GDM1 (cell line): ENCODE measurements around the gene HEPACAM.

Source experiments
- DNase-seq: peaks from one replicate; lab custom pipeline; 2025; lab: John Stamatoyannopoulos, UW

HEPACAM gene

DNA sequence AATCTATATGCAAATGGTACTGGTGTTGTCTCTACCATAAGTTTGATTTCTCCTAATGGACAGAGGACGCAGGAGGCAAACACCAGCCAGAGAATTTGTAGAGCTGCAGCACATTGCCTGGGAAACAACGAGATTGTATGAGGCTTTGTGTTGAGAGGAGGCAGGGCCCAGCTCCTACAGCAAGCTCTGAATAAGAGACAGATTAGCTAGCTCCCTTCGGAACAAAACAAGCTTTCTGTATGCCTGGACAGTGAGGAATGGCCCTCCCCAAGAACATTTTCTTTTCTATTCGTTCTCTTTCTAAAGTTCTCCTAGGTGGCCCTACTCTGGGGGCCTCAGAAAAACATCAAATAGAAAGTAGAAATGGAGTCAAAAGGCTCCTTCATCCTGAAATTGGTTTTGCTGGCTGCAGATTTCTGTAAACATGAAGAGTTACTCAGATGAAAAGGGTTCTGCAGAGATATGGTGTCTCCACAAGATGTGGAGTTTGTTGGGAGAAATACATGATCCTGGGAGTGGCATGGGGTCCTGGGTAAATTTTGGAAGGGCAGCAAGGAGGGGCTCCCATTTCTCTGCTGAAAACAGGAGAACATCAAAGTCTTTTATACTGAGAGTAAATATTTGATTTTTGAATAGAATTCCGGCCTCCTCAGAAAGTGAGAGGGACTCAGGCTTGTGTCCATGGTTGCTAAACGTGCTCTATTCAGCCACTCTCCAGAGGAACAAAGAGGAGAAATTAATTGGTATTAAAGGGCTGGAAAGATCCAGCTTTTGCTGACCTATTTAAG is 6.8 kb upstream of the HEPACAM start:
- no peak for DNase-seq

DNA sequence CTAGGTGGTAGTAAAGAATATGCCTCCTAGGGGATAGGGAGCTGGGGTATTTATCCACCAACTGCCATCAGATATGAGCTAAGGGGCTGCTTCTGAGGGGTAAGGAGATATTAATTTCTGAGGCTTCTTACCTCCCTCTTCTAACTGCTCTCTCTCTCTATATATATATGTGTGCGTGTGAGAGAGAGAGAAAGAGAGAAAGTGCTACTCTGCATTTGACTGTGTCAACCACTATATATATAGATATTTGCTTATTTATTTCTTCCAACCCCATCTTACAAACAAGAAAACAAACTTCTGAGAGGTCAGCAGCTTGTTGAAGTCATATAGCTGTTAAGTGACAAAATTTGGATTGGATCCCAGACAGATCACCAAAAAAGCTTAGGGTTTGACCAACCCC is 5.9 kb upstream of the HEPACAM start:
- no peak for DNase-seq

- DNase-seq, result no peak
Measured at GRCh38 chr11:124938970-124939369, 3.1 kb upstream of the HEPACAM start.

DNA sequence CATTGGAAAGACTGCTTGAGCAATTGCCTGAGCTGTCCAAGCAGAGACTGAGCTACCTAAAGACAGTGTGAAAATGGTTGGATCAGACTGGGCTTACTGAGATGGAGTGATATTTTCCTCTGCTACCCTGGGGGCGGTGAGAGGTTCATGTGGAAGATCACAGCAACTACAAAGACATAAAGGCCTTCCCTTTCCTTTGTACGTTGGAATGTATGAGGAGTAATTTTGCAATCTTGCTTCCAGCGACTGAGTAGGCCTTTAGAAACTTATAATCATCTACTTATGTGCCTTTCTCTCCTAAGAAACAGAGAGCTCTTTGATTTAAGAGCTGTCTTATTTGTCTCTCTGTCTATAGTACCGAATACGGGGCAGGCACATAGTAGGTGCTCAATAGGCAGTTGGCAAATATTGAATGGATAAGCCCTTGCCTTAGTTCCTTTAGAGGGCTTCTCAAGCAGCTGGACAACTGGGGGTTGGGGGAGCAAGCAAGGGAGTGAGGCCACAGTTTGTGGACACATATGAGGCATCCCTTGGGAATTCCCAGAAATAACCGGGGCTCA is 2.4 kb upstream of the HEPACAM start:
- no peak for DNase-seq

DNA sequence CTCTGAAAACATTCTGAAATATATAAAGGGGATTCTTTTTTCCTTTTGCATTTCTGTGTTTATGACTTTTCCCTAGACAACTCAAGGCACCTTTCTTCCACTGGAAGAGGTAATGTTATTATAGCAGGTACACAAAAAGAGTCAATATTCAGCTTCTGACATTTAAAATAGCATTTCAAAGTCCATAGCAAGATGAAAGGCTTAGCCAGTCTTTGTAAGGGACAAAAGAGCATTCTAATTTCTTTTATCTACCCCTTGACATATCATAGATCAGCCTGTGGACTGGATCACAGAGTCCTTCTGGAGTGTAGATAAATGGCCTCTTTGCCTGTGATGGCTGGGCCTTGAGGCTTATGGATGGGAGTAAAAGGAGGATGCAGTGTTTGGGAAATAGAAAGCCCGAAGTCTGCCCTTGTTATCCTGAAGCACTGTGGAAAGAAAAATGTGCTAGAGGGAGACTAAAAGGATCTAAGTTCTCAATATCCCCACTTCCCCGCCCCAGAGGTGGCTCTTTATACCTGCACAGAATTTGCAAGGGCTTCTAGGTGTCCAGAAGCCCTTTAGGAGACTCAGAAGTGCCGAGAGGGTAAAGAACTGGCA is 1.6 kb upstream of the HEPACAM start:
- DNase-seq, result no peak

DNA sequence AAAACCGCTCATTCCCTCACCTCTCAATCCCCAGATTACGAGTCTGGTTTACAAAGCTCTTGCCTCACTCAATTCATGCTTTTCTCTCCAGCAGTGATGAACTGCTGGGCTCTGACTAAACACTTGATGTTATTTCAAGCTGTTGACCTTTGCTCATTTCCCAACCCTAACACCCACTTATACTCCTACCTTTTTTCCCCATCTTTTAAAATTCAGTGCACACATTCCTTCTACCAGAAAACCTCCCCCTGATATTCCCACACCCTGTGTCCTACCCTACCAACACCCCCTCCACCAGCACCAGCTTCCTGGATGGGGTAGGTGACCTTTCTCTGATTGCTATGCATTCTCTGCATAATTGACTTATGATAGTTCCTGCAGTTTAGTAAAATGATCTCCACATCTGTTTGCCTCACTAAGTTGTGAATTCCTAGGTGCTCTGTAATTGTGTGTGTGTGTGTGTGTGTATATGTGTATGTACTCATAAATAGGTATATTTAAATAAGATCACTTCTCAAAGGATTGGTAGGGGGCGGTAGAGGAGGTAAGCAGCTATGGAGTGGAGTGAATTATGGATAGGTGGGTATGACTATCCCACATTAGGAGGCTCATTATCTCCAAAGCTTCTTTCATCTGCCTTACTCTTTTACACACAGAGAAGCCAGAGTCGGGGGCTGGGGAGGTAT is 842 bp downstream of the HEPACAM start:
- no peak for DNase-seq

GRCh38 chr11:124930799-124931198 is 5.0 kb downstream of the HEPACAM start:
- no peak for DNase-seq

- DNase-seq, result no peak
Measured at GRCh38 chr11:124928942-124929665, 6.7 kb downstream of the HEPACAM start.

DNA sequence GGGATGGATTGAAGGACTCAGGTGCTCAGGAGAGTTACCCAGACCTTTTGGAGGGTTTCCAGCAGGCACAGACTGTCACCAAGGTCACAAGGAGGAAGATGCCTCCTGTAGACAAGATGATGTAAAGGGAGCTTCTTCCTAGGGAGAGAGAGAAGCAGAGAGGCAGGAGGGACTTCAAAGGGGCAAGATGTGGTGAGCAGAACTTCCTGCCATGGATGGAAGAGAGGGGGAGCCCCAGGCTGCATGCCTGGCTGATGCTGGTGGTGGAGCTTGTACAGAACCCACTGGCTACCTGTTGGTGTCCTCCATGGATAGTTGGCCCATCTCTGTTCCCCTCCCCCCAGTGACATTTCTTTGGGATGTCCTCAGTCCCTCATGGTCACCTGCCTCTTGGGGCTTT is 12.6 kb downstream of the HEPACAM start:
- DNase-seq, result no peak

- DNase-seq, result no peak
Measured at GRCh38 chr11:124922831-124923230, 13.0 kb downstream of the HEPACAM start.

GRCh38 chr11:124920870-124921609 is 14.8 kb downstream of the HEPACAM start:
- no peak for DNase-seq

- DNase-seq, result no peak
Measured at GRCh38 chr11:124920356-124920755, 15.5 kb downstream of the HEPACAM start.

- no peak for DNase-seq
Measured at GRCh38 chr11:124919898-124920297, 15.9 kb downstream of the HEPACAM start.

GRCh38 chr11:124918950-124919349 is 16.9 kb downstream of the HEPACAM start, which contains the start of gene HEPN1:
TSS of gene HEPN1 (plus strand) at chr11:124919250.
- no peak for DNase-seq

GRCh38 chr11:124917115-124917637 is 18.7 kb downstream of the HEPACAM start:
- no peak for DNase-seq

DNA sequence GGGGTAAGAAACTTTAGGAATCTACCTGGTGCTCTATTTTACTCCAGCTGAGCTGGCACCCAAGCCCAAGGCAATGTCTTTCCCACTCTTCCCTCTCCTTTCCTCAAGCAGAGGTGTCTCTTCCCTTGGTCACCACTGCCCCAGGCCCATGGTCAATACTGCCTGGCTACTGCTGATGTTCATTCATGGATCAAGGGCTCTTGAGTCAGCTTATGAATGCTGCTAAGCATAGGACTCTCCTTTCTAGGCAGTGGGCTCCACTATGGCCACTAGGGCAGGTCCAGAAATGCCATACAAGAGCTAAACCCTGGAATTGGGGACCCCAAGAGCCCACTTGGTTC is 19.5 kb downstream of the HEPACAM start:
- no peak for DNase-seq

- DNase-seq, result no peak
Measured at GRCh38 chr11:124915541-124916369, 20.1 kb downstream of the HEPACAM start.

DNA sequence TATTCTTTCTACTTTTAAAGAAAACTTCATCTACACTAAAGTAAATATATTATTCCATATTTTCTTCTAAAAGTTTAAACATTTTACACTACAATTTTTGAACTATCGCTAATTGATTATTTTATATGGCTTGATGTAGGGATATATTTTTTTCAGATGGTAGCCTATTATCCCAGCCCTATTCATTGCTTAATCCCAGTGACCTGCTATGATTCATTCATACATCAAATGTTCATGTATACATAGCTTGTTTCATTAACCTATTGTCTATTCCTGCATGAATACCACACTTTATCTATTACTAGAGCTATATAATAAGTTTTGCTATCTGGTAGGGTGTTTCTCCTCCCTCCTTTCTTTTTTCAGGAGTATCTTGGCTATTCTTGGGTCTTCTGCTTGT is 33.2 kb downstream of the HEPACAM start:
- no peak for DNase-seq

- no peak for DNase-seq
Measured at GRCh38 chr11:124900464-124900863, 35.4 kb downstream of the HEPACAM start.

DNA sequence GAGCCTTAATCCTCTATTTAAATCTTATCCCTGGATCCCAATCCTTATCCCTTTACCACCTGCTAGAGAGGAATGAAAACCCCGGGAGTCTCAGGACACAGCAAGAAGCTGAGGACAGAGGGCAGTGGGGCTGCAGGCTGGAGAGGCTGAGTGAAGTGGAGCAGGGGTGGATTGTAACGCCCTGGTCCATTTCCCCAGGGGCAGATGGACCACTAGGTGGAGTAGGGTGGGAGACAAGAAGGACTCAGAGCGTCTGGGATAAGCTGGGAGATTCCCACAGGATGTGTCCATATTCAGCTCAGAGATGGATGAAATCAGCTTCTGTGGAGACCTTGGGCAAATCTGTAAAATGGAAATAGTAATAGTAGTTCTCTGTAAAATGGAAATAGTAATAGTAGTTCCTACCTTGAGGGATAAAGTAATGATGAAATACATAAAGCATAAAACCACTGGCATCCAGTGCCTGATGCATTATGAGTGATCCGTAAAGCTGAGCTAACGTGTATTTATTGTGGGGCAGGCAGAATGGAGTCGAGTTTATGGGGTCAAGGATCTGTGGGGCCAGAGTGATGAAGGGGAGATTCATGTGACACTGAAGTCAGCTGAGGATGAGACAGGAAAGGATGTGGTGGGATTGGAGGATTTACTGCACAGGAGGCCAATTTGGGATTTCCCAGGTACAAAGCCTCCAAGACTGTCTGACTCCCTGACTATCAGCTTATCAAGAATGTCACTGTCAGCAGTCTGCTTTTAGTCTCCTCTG is 36.3 kb downstream of the HEPACAM start:
- DNase-seq, result no peak
